ENCODE measurements around the gene KCNF1.
A peak's percentile ranks its signal among the peaks of the same experiment; 100 is the strongest.

KCNF1 gene

GRCh38 chr2:10935953-10936942, 24.5 kb downstream of the KCNF1 start:
- Histone ChIP-seq H3K4me2 (ENCODE audit: low read length) (no peak overlapping the region), H4K12ac (ENCODE audit: low read depth, low read length) (no peak overlapping the region), H3K4ac (ENCODE audit: low read depth, low read length) (no peak overlapping the region), H3K36me3 (ENCODE audit: control insufficient read depth in 1 of 2, insufficient read depth in 2 of 2, low read length in 2 of 2) (no peaks in the 10 kb centered on the region), H2AK5ac (ENCODE audit: low read length) (no peak overlapping the region), H3K4me1 (ENCODE audit: control insufficient read depth in 1 of 2, insufficient read depth in 2 of 2, low read length in 2 of 2) (peaks cover 0 to 2% of the 10 kb centered on the region in 2 experiments), H2AFZ (ENCODE audit: insufficient read depth, low read length, poor library complexity) (no peak overlapping the region), H3K14ac (ENCODE audit: low read length) (no peak overlapping the region), H3K27me3 (ENCODE audit: insufficient read depth, low read length) (no peaks in the 10 kb centered on the region), H3K9me3 (ENCODE audit: insufficient read depth, low read depth, low read length) (peaks cover 1% of the 10 kb centered on the region), H3K79me1 (ENCODE audit: low read length) (peaks cover 2% of the 10 kb centered on the region), H2BK12ac (ENCODE audit: low read length) (no peak overlapping the region), H2BK120ac (ENCODE audit: insufficient read depth, low read length, poor library complexity) (no peak overlapping the region), H4K8ac (ENCODE audit: low read depth, low read length) (no peak overlapping the region), H4K91ac (ENCODE audit: low read depth, low read length) (no peak overlapping the region), H3K23ac (ENCODE audit: low read length) (no peak overlapping the region), H3K18ac (ENCODE audit: low read length) (no peak overlapping the region), H3K4me3 (ENCODE audit: low read depth, low read length) (no peak overlapping the region), H3K27ac (ENCODE audit: low read depth, low read length) (no peak overlapping the region), H3K79me2 (ENCODE audit: control insufficient read depth, insufficient read depth, low read length, poor library complexity) (no peaks in the 10 kb centered on the region), H3K9ac (ENCODE audit: low read length) (no peak overlapping the region), H2BK5ac (ENCODE audit: low read depth, low read length, poor library complexity) (no peak overlapping the region)
- DNase-seq: peak in 1 of 2 donors; percentile 24
- no CpG with 5 or more reads among the region's 17 CpGs for WGBS (ENCODE audit: extremely low coverage, insufficient coverage, insufficient read length)

- Histone ChIP-seq H3K79me2 (ENCODE audit: control insufficient read depth, insufficient read depth, low read length, poor library complexity) (no peaks in the 10 kb centered on the region), H2BK5ac (ENCODE audit: low read depth, low read length, poor library complexity) (no peak overlapping the region), H3K27ac (ENCODE audit: low read depth, low read length) (no peak overlapping the region), H4K91ac (ENCODE audit: low read depth, low read length) (no peak overlapping the region), H2AK5ac (ENCODE audit: low read length) (no peak overlapping the region), H3K23ac (ENCODE audit: low read length) (no peak overlapping the region), H2BK12ac (ENCODE audit: low read length) (no peak overlapping the region), H3K9me3 (ENCODE audit: insufficient read depth, low read depth, low read length) (peaks cover 1% of the 10 kb centered on the region), H3K18ac (ENCODE audit: low read length) (no peak overlapping the region), H3K27me3 (ENCODE audit: insufficient read depth, low read length) (no peaks in the 10 kb centered on the region), H3K9ac (ENCODE audit: low read length) (no peak overlapping the region), H4K12ac (ENCODE audit: low read depth, low read length) (no peak overlapping the region), H3K14ac (ENCODE audit: low read length) (no peak overlapping the region), H2AFZ (ENCODE audit: insufficient read depth, low read length, poor library complexity) (no peak overlapping the region), H3K36me3 (ENCODE audit: control insufficient read depth in 1 of 2, insufficient read depth in 2 of 2, low read length in 2 of 2) (no peaks in the 10 kb centered on the region), H4K8ac (ENCODE audit: low read depth, low read length) (no peak overlapping the region), H3K4me2 (ENCODE audit: low read length) (no peak overlapping the region), H3K79me1 (ENCODE audit: low read length) (peaks cover 2% of the 10 kb centered on the region), H2BK120ac (ENCODE audit: insufficient read depth, low read length, poor library complexity) (no peak overlapping the region), H3K4ac (ENCODE audit: low read depth, low read length) (no peak overlapping the region), H3K4me1 (ENCODE audit: control insufficient read depth in 1 of 2, insufficient read depth in 2 of 2, low read length in 2 of 2) (peaks cover 0 to 2% of the 10 kb centered on the region in 2 experiments), H3K4me3 (ENCODE audit: low read depth, low read length) (no peak overlapping the region)
- no peak for DNase-seq
- no CpG with 5 or more reads among the region's 3 CpGs for WGBS (ENCODE audit: extremely low coverage, insufficient coverage, insufficient read length)
Measured at GRCh38 chr2:10939058-10939457, 27.3 kb downstream of the KCNF1 start.

- no peak overlapping the region for H3K4me3 ChIP-seq (ENCODE audit: low read depth, low read length)
- no peak overlapping the region for H4K91ac ChIP-seq (ENCODE audit: low read depth, low read length)
- H2AK5ac ChIP-seq (ENCODE audit: low read length): no peak overlapping the region
- no peaks in the 10 kb centered on the region for H3K79me2 ChIP-seq (ENCODE audit: control insufficient read depth, insufficient read depth, low read length, poor library complexity)
- H2AFZ ChIP-seq (ENCODE audit: insufficient read depth, low read length, poor library complexity): no peak overlapping the region
- no peak overlapping the region for H3K9ac ChIP-seq (ENCODE audit: low read length)
- H3K27me3 ChIP-seq (ENCODE audit: insufficient read depth, low read length): peaks cover 2% of the 10 kb centered on the region
- no peak overlapping the region for H4K12ac ChIP-seq (ENCODE audit: low read depth, low read length)
- no peak for DNase-seq
- H3K79me1 ChIP-seq (ENCODE audit: low read length): no peaks in the 10 kb centered on the region
- no peak overlapping the region for H4K8ac ChIP-seq (ENCODE audit: low read depth, low read length)
- no peak overlapping the region for H2BK12ac ChIP-seq (ENCODE audit: low read length)
- no CpG with 5 or more reads among the region's 2 CpGs for WGBS (ENCODE audit: extremely low coverage, insufficient coverage, insufficient read length)
- H3K14ac ChIP-seq (ENCODE audit: low read length): no peak overlapping the region
- no peak overlapping the region for H3K4me2 ChIP-seq (ENCODE audit: low read length)
- H2BK120ac ChIP-seq (ENCODE audit: insufficient read depth, low read length, poor library complexity): no peak overlapping the region
- no peak overlapping the region for H3K4ac ChIP-seq (ENCODE audit: low read depth, low read length)
- peaks cover 1% of the 10 kb centered on the region for H3K9me3 ChIP-seq (ENCODE audit: insufficient read depth, low read depth, low read length)
- H3K23ac ChIP-seq (ENCODE audit: low read length): no peak overlapping the region
- no peaks in the 10 kb centered on the region for H3K4me1 ChIP-seq (ENCODE audit: control insufficient read depth in 1 of 2, insufficient read depth in 2 of 2, low read length in 2 of 2)
- H3K36me3 ChIP-seq (ENCODE audit: control insufficient read depth in 1 of 2, insufficient read depth in 2 of 2, low read length in 2 of 2): no peaks in the 10 kb centered on the region
- H2BK5ac ChIP-seq (ENCODE audit: low read depth, low read length, poor library complexity): no peak overlapping the region
- H3K18ac ChIP-seq (ENCODE audit: low read length): no peak overlapping the region
- no peak overlapping the region for H3K27ac ChIP-seq (ENCODE audit: low read depth, low read length)
Measured at GRCh38 chr2:10940596-10940995, 28.9 kb downstream of the KCNF1 start.

DNA sequence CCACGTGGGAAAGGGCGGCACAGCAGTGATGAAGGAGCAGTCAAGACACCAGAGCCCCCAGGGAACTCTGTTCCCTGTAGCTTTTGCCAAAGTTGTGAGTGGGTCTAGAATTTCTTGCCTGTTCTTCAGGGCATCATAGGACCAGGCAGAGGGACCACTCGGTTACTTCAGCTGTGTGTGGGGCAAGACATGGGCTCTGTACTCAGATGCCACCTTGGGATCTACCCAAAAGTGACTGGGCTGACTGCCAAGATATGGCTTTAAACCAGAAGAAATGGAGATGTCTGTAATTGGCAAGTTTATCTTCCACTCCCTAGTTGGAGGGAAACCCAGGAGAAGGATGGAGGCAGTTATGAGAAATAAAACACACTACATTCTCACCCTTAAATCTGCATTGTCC, 29.6 kb downstream of the KCNF1 start:
- Histone ChIP-seq H3K79me1 (ENCODE audit: low read length) (no peaks in the 10 kb centered on the region), H3K18ac (ENCODE audit: low read length) (no peak overlapping the region), H3K27me3 (ENCODE audit: insufficient read depth, low read length) (peaks cover 2% of the 10 kb centered on the region), H3K4me1 (ENCODE audit: control insufficient read depth in 1 of 2, insufficient read depth in 2 of 2, low read length in 2 of 2) (no peaks in the 10 kb centered on the region), H4K91ac (ENCODE audit: low read depth, low read length) (no peak overlapping the region), H3K4me2 (ENCODE audit: low read length) (no peak overlapping the region), H3K79me2 (ENCODE audit: control insufficient read depth, insufficient read depth, low read length, poor library complexity) (no peaks in the 10 kb centered on the region), H2BK120ac (ENCODE audit: insufficient read depth, low read length, poor library complexity) (no peak overlapping the region), H3K4ac (ENCODE audit: low read depth, low read length) (no peak overlapping the region), H2BK5ac (ENCODE audit: low read depth, low read length, poor library complexity) (no peak overlapping the region), H3K9ac (ENCODE audit: low read length) (no peak overlapping the region), H2AFZ (ENCODE audit: insufficient read depth, low read length, poor library complexity) (no peak overlapping the region), H3K23ac (ENCODE audit: low read length) (no peak overlapping the region), H3K9me3 (ENCODE audit: insufficient read depth, low read depth, low read length) (peaks cover 1% of the 10 kb centered on the region), H4K8ac (ENCODE audit: low read depth, low read length) (no peak overlapping the region), H2BK12ac (ENCODE audit: low read length) (no peak overlapping the region), H4K12ac (ENCODE audit: low read depth, low read length) (no peak overlapping the region), H2AK5ac (ENCODE audit: low read length) (no peak overlapping the region), H3K27ac (ENCODE audit: low read depth, low read length) (no peak overlapping the region), H3K14ac (ENCODE audit: low read length) (no peak overlapping the region), H3K4me3 (ENCODE audit: low read depth, low read length) (no peak overlapping the region), H3K36me3 (ENCODE audit: control insufficient read depth in 1 of 2, insufficient read depth in 2 of 2, low read length in 2 of 2) (no peaks in the 10 kb centered on the region)
- no CpG with 5 or more reads among the region's 3 CpGs for WGBS (ENCODE audit: extremely low coverage, insufficient coverage, insufficient read length)
- DNase-seq: no peak

Data from trophoblast cell (in vitro differentiated cells and primary cell).